HEK293T (cell line): Measurements from ENCODE around the gene DUSP11.

ENCODE experiments used
- ARNT ChIP-seq: fragments of 450-650 bp; IDR thresholded peaks from 2 replicates; pipeline ENCODE4 v1.6.1; 2017; ENCODE audit warnings: mild to moderate bottlenecking
- BHLHE40 ChIP-seq: fragments of 450-650 bp; IDR thresholded peaks from 2 replicates; pipeline ENCODE4 v1.6.1; 2016; ENCODE audit warnings: mild to moderate bottlenecking, moderate library complexity, borderline replicate concordance
- ELF4 ChIP-seq: fragments of 450-650 bp; IDR thresholded peaks from 2 replicates; pipeline ENCODE4 v1.6.1; 2017; ENCODE audit warnings: antibody characterized with exemption
- FOXA1 ChIP-seq: fragments of 450-650 bp; IDR thresholded peaks from 2 replicates; pipeline ENCODE4 v1.6.1; 2016; ENCODE audit warnings: mild to moderate bottlenecking
- FOXK2 ChIP-seq: fragments of 450-650 bp; IDR thresholded peaks from 2 replicates; pipeline ENCODE4 v1.6.1; 2016; ENCODE audit warnings: mild to moderate bottlenecking
- FOXM1 ChIP-seq: fragments of 450-650 bp; IDR thresholded peaks from 2 replicates; pipeline ENCODE4 v1.6.1; 2017; ENCODE audit warnings: mild to moderate bottlenecking, borderline replicate concordance
- HDGF ChIP-seq: fragments of 450-650 bp; IDR thresholded peaks from 2 replicates; pipeline ENCODE4 v1.6.1; 2017; ENCODE audit warnings: antibody characterized with exemption, borderline replicate concordance
- NFRKB ChIP-seq: fragments of 450-650 bp; IDR thresholded peaks from 2 replicates; pipeline ENCODE4 v1.6.1; 2016; ENCODE audit warnings: mild to moderate bottlenecking, moderate library complexity
- SP1 ChIP-seq: fragments of 450-650 bp; IDR thresholded peaks from 2 replicates; pipeline ENCODE4 v1.6.1; 2017
- SUZ12 ChIP-seq: fragments of 450-650 bp; IDR thresholded peaks from 2 replicates; pipeline ENCODE4 v1.6.1; 2016; ENCODE audit warnings: mild to moderate bottlenecking
- ZNF384 ChIP-seq: fragments of 450-650 bp; IDR thresholded peaks from 2 replicates; pipeline ENCODE4 v1.6.1; 2016
- TF ChIP-seq, protein P1 (sequence below): fragments of 450-650 bp; IDR thresholded peaks from 2 replicates; pipeline ENCODE4 v1.6.1; 2016

DNA sequence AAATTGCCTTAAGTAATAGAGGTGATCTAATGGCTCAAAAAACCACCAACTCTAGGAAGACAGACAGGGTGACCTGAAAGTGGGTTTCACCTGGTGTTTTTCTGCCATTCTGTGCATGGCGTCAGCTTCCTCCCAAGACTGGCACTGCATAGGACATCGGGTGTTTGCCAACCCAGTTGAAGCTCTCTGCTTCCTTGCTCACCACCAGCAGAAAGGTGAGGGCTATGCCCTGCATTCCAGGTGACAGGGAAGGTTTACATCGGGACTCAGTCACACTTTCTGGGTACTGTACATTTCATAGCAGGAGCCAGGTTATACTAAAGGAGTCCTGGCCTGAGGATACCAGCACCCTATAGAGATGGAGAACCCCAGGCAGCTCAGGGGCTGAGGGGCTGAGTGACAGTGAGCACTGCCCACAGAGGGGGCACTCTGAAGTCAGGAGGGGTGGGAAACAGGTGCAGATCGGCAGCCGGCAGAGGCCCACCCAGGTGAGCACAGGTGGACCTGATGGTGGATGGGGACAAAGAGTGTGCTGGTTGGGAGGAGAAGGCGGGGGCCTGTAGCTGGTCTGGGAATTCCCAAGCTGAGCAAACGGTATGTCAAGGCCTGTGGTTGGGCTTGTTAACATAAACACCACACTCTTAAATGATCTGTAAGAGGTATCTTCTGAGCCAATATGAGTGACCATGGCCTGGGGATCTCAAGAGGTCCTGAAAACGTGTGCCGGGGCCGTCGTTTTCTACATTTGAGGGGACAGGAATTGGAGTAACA lies 60.9 kb downstream of the DUSP11 start:
- TF ChIP-seq BHLHE40 (no peak), ARNT (no peak), FOXM1 (no peak), HDGF (no peak), FOXA1 (no peak), ELF4 (no peak), SP1 (no peak), ZNF384 (no peak), FOXK2 (no peak), NFRKB (no peak), SUZ12 (no peak)
- TF ChIP-seq, protein P1, sequence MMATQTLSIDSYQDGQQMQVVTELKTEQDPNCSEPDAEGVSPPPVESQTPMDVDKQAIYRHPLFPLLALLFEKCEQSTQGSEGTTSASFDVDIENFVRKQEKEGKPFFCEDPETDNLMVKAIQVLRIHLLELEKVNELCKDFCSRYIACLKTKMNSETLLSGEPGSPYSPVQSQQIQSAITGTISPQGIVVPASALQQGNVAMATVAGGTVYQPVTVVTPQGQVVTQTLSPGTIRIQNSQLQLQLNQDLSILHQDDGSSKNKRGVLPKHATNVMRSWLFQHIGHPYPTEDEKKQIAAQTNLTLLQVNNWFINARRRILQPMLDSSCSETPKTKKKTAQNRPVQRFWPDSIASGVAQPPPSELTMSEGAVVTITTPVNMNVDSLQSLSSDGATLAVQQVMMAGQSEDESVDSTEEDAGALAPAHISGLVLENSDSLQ, result no peak
